SH-SY5Y (cell line): ENCODE measurements around the gene GTSF1L.

Experiments
- GATA2 ChIP-seq: IDR thresholded peaks from 2 replicates; pipeline ENCODE4 v1.6.1; 2011; ENCODE audit warnings: mild to moderate bottlenecking, low read depth, low read length
- GATA3 ChIP-seq: IDR thresholded peaks from 2 replicates; pipeline ENCODE4 v1.6.1; 2011; ENCODE audit warnings: low read depth, mild to moderate bottlenecking, low read length, moderate library complexity

GTSF1L gene

GRCh38 chr20:43681468-43681942 lies 45.3 kb downstream of the GTSF1L start:
- no peak for TF ChIP-seq GATA2
- TF ChIP-seq GATA3: no peak

GRCh38 chr20:43680981-43681380 lies 45.8 kb downstream of the GTSF1L start:
- TF ChIP-seq GATA2 (no peak), GATA3 (no peak)

GRCh38 chr20:43676368-43676767 lies 50.4 kb downstream of the GTSF1L start:
- no peak for TF ChIP-seq GATA2
- TF ChIP-seq GATA3: no peak
